Measurements from ENCODE around the gene SCAMP1. TPM values are rescaled to one million over a fixed set of nuclear protein-coding genes. Genes with fewer than 3 reads are reported as not detected.

The SCAMP1 gene
- total RNA-seq, 1 donor from 2014 or later = 45.4 TPM

DNA sequence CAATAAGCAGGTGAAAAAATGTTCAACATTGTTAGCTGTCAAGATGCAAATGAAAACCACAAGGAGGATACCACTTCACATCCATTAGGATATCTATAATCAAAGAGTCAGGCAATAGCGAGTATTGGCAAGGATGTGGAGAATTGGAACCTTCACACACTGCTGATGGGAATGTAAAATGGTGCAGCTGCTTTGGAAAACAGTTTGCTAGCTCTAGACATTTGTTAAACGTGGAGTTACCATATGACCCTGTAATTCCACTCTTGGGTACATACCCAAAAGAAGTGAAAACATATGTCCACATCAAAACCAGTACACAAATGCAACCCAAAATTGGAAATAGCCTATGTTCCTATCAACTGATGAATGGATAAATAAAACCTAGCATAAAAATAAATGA is 37.4 kb downstream of the SCAMP1 start:
- no peaks in the 10 kb centered on the region for H3K4me1 Mint-ChIP-seq
- peaks cover 58% of the 10 kb centered on the region for H3K36me3 Mint-ChIP-seq
- TF ChIP-seq, protein P1, sequence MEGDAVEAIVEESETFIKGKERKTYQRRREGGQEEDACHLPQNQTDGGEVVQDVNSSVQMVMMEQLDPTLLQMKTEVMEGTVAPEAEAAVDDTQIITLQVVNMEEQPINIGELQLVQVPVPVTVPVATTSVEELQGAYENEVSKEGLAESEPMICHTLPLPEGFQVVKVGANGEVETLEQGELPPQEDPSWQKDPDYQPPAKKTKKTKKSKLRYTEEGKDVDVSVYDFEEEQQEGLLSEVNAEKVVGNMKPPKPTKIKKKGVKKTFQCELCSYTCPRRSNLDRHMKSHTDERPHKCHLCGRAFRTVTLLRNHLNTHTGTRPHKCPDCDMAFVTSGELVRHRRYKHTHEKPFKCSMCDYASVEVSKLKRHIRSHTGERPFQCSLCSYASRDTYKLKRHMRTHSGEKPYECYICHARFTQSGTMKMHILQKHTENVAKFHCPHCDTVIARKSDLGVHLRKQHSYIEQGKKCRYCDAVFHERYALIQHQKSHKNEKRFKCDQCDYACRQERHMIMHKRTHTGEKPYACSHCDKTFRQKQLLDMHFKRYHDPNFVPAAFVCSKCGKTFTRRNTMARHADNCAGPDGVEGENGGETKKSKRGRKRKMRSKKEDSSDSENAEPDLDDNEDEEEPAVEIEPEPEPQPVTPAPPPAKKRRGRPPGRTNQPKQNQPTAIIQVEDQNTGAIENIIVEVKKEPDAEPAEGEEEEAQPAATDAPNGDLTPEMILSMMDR (IDR thresholded peaks at IDR 0.05; ENCODE audit: unreplicated experiment) = no peak
- DNase-seq (ENCODE audit: low spot score in 2 of 2, unreplicated experiment in 2 of 2) = no peak
- no peak overlapping the region for H3K4me3 Mint-ChIP-seq
- no peak overlapping the region for H3K27ac Mint-ChIP-seq
- H3K9me3 Mint-ChIP-seq = peaks cover 45% of the 10 kb centered on the region
- H3K27me3 Mint-ChIP-seq (ENCODE audit: low read depth) = no peaks in the 10 kb centered on the region

DNA sequence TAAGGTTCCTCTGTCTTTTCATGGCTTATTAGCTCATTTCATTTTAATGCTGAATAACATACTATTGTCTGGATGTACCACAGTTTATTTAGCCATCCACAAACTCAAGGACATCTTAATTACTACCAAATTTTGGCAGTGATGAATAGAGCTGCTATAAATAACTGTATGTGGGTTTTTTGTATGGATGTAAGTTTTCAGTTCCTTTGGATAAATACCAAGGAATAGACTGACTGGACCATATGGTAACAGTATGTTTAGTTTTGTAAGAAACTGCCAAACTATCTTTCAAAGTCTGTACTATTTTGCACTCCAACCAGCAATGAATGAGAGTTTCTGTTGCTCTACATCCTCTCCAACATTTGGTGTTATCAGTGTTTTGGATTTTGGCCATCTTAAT is 38.7 kb downstream of the SCAMP1 start:
- no peak for DNase-seq (ENCODE audit: low spot score in 2 of 2, unreplicated experiment in 2 of 2)
- Mint-ChIP-seq H3K4me1 (no peaks in the 10 kb centered on the region), H3K27me3 (ENCODE audit: low read depth) (no peaks in the 10 kb centered on the region), H3K36me3 (peaks cover 53% of the 10 kb centered on the region), H3K27ac (no peak overlapping the region), H3K4me3 (no peak overlapping the region), H3K9me3 (peaks cover 45% of the 10 kb centered on the region)
- TF ChIP-seq, protein P1 (IDR thresholded peaks at IDR 0.05; ENCODE audit: unreplicated experiment) = no peak

DNA sequence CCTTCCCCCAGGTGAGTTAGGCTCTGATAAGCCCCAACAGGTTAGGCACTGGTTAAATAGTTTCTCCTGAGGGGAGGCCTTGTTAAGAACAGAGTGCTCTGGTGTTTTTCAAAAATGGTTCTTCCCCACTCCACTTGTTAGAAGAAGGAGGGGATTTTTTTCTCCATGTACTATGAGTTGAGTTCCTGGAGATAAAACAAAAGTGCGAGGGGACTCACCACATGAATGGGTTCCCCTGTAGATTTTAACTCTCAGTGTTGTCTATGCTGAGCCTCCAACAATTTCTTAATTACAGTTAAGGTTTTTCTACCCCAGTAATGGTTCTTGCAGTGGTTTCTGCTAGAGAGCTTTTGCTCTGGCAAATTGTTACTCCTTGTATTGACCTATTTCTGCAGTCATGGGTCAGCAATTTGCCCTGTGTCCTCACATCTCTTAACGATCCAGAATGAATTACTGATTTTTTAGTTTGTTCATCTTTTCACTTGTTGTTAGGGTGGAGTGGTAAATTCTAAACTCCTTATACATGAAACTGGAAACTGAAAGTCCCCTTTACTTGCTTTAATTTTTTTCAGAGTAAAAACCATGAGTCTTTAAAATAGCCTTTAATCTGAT is 44.4 kb downstream of the SCAMP1 start:
- no peak overlapping the region for H3K4me3 Mint-ChIP-seq
- TF ChIP-seq, protein P1 (IDR thresholded peaks at IDR 0.05; ENCODE audit: unreplicated experiment) = no peak
- H3K27me3 Mint-ChIP-seq (ENCODE audit: low read depth) = no peaks in the 10 kb centered on the region
- no peak overlapping the region for H3K27ac Mint-ChIP-seq
- peaks cover 39% of the 10 kb centered on the region for H3K9me3 Mint-ChIP-seq
- peaks cover 43% of the 10 kb centered on the region for H3K36me3 Mint-ChIP-seq
- no peak for DNase-seq (ENCODE audit: low spot score in 2 of 2, unreplicated experiment in 2 of 2)
- peaks cover 2% of the 10 kb centered on the region for H3K4me1 Mint-ChIP-seq

DNA sequence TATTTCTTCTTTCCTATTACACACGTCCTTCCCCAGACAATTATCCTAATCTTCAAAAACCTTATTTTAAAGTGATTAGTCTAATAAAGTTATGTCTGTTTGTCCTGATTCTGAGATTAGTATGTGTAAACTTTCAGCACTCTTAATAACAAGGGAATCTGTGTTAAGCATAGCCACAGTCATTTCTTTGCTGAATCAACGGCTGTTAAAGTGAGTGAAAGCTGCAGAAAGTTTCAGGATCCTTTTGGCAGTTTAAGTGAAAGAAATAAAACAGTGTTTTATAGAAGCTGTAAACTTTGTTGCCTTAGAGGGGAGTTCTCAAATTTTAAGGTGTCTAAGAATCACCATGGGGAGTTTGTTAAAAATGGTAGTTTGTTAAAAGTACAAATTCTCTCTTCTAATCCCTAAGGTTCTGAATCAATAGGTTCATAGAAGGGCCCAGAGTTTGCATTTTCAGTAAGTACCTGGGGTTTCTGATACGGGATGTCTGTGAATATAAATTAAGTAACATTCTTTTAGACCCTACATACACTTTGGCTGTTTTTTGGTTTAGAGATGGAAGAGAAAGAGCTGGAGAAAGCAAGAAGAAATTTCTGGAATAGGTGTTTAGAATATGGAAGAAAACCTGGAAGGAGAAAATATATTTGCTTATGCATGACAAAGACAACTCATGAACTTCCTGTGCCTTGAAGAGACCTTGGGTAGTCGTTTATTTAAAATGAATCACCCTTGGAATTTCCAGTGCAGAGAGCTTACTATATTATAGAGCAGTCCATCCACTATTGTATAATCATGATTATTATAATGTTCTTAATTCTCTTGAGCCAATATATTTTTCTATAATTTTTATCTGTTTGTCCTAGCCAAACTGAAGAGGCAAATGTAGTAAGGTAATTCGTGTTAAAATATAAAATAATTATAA is 45.7 kb downstream of the SCAMP1 start:
- Mint-ChIP-seq H3K9me3 (peaks cover 33% of the 10 kb centered on the region), H3K36me3 (peaks cover 31% of the 10 kb centered on the region), H3K27ac (no peak overlapping the region), H3K27me3 (ENCODE audit: low read depth) (no peaks in the 10 kb centered on the region), H3K4me1 (peaks cover 2% of the 10 kb centered on the region), H3K4me3 (no peak overlapping the region)
- TF ChIP-seq, protein P1 (IDR thresholded peaks at IDR 0.05; ENCODE audit: unreplicated experiment) = no peak
- no peak for DNase-seq (ENCODE audit: low spot score in 2 of 2, unreplicated experiment in 2 of 2)

DNA sequence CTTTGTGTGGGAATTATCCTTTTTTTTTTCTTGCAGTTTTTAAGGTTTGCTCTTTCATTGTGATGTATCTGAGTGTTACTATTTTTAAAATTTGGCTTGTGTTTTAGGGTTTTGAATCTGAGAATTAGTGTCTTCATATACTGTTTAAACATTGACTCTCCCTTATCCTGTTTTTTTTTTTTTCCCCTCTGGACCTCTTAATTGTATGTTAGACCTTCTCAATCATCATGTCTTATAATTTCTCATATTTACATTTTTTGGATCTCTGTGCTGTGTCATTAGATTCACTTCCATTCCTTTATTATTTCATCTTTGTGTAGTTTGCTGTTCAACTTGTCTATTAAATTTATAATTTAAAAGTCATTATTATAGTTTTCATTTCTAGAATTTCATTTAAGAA is 47.0 kb downstream of the SCAMP1 start:
- H3K9me3 Mint-ChIP-seq = peaks cover 20% of the 10 kb centered on the region
- DNase-seq (ENCODE audit: low spot score in 2 of 2, unreplicated experiment in 2 of 2) = no peak
- no peak overlapping the region for H3K27ac Mint-ChIP-seq
- H3K4me3 Mint-ChIP-seq = no peak overlapping the region
- H3K27me3 Mint-ChIP-seq (ENCODE audit: low read depth) = no peaks in the 10 kb centered on the region
- peaks cover 2% of the 10 kb centered on the region for H3K4me1 Mint-ChIP-seq
- TF ChIP-seq, protein P1 (IDR thresholded peaks at IDR 0.05; ENCODE audit: unreplicated experiment) = no peak
- peaks cover 20% of the 10 kb centered on the region for H3K36me3 Mint-ChIP-seq
